Measurements from ENCODE around the gene LRRTM4.

DNA sequence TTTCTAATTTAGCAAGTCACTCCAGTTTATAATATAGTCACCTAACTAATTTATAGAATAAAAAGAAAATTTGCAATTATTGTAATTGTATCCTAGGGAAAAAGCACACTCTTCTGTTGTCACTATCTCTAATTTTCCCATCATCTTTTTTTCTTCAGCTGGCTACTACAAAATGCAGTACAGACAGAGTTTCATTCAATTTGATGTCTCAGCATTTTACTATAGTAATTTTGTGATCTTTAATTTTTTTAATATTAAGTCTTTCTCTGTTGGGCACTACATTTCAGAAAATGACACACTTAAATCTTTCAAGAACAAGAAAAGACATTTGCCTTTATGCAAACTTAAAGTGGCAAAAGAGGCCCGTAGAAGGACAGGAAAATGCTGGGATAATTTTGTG is 118.0 kb downstream of the LRRTM4 start:
- TF ChIP-seq SP1 (IDR thresholded peaks at IDR 0.05; ENCODE audit: low read depth, low read length) (no peak), NRF1 (conservative IDR thresholded peaks at IDR 0.05; ENCODE audit: low read depth, low read length) (no peak), TCF3 (IDR thresholded peaks at IDR 0.05; ENCODE audit: borderline replicate concordance, insufficient read depth, low read depth, low read length) (no peak)
- TF ChIP-seq, protein P1, sequence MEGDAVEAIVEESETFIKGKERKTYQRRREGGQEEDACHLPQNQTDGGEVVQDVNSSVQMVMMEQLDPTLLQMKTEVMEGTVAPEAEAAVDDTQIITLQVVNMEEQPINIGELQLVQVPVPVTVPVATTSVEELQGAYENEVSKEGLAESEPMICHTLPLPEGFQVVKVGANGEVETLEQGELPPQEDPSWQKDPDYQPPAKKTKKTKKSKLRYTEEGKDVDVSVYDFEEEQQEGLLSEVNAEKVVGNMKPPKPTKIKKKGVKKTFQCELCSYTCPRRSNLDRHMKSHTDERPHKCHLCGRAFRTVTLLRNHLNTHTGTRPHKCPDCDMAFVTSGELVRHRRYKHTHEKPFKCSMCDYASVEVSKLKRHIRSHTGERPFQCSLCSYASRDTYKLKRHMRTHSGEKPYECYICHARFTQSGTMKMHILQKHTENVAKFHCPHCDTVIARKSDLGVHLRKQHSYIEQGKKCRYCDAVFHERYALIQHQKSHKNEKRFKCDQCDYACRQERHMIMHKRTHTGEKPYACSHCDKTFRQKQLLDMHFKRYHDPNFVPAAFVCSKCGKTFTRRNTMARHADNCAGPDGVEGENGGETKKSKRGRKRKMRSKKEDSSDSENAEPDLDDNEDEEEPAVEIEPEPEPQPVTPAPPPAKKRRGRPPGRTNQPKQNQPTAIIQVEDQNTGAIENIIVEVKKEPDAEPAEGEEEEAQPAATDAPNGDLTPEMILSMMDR (IDR thresholded peaks at IDR 0.05 in 2 of 3, conservative IDR thresholded peaks at IDR 0.05 in 1 of 3; ENCODE audit: control insufficient read depth in 2 of 3, extremely low read depth in 1 of 3, insufficient read depth in 1 of 3, low read depth in 3 of 3, low read length in 3 of 3), result no peak

All from GM12878 (cell line).